HG03039 (cell line): ENCODE measurements around the gene HJURP.

Experiments
- ATAC-seq: cut with Tn5 transposase; IDR thresholded peaks from one replicate; pipeline ENCODE4 v1.9.1; 2021; ENCODE audit warnings: mild to moderate bottlenecking, moderate library complexity; ENCODE audit not compliant: unreplicated experiment

HJURP gene

DNA sequence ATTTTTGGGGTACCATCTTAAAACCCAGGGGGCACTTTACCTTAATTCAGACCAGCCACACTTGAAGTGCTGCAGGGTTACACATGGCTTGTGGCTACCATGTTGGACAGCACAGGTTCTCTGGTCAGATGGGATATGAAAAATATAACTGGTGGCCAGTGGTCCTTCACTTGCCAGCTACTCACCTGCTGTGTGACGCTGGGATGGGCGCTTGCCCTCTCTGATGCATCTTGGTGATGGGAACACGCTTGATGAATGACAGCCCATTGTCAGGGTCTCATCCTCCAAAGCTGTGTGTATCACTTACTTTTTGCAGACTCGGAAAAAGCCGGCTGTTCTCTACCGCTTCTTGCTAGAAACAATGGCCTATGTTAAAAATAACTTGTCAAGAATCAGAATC is 22.5 kb downstream of the HJURP start:
- no peak for ATAC-seq

DNA sequence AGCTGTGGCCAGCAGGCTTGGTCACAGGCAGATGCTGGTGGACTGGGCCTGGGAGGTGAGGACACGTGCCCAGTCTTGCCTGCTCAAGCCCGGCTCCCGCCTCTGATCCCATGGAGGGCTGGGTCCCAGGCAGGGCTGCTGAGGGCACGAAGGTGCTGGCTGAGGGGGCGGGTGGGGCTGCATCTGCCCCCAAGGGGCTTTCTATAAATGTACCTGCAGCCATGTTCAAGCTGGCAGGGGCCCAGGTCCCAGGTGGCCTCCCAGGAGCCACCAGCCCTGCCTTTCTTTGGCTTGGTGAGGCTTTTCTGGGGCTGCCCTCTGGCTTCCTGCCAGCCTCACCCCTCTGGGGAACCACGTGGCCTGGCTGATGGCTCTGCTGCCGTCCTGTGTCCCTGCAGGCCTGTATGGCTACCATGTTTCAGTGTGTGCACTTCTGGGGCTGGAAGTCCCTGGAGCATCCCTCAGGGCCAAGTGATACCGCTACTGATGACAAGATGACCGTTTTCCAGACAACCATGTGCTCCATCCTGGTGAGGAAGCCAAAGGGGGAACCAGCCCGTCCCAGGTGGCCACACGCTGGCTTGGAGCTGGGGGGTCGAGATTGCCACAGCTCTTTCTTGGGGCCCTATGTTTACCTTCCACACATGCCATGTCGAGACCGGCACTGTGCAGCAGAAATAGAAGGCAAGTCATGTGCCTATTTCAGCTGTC is 23.2 kb downstream of the HJURP start:
- no peak for ATAC-seq

DNA sequence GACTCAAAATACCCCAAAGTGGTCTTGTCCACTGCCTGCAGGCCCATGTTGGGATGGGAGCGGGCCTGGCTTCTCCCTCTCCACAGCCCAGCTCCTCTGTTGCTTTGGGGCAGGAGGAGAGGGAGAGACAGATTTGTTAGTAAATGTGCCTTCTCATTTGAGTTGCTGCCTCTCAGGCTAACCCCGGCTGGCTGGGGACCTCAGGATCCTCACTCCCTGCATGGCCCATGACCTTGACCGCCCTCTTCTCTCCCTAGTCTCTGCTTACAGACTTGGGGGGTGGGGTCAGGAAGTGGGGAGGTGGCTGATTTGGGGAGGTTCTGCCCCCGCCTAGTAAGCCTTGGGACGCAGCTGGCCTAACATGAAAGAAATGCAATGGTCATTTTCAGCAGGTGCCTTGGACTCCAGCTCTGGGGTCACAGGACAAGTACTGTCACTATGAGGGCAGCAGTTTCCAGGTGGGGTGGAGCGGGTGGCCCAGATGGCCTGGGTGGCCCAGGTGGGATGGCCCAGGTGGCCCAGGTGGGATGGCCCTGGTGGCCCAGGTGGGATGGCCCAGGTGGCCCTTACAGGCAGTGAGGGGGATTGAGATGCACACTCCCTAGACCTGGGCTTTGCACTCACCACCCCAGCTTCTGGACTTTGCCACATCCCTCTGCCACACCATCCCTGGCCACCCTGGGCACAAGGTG is 24.1 kb downstream of the HJURP start:
- ATAC-seq, result no peak

DNA sequence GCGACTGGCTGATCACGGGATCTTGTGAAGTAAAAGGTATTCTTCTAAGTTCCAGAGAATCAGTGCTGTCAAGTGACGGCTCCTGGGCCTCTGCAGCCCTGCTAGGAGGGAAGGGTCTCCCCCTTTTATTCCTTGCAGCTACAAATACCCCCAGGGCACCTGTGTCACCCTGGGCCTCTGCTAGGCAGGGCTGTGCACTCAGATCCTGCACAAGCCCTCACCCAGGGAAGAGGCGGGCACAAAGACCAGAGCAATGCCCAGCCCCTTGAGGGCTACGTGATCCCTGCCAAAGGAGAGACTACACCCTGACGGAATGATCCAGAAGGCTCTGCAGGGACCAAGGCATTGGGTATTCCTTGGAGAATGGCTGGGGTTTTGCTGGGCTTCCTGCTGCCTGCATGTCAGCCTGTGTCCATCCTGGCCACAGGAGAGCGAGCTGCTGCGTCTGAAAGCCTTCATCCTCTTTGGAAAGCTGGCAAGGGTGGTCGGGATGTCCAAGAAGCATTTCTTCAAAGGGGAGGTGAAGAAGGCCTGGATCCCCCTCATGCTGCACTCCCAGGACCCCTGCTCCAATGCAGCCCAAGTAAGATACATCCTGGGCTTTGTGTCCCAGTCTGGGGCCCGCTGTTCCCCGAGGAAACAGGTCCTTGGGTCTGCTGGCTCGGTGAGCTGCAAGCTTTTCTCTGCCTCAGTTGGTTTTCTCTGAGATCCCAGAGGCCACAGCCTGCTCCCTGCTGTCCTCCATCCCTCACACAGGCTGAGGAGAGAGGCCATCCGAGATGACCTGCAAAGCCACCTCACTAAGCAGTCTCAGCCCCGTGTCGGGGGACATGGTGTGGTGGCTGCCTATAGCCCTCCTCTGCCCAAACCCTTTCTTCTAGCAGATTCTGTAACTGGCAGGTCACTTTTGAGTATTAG is 24.9 kb downstream of the HJURP start:
- ATAC-seq, result no peak

DNA sequence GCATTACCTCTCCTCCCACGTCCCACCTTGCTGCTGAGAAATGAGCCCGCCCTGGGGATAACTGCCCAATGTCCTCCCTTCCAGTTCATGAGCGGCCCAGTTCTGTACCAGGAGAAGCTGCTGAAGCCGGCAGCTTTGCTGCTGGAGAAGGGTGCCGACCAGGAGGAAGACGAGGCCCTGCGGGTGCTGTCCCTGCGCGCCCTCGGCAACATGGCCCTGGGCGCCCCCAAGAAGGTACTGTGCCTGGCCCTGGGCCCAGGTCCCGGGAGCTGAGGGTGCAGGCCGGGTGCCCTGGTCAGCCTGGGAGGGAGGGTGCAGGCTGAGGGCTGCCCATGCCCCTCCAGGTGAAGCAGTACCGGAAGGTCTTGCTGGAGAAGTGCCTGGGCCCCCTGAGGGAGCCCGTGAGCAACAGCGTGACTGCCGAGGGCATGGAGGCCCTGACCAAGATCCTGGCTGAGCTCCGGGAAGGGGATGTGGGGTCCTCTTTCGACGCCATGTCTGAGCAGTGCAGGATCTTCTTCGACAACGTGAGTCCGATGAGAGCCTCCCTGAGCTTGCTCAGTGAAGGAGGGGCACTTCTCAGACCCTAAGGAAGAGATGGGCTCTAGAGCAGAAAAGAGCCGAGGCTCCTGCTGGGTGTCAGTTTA is 25.7 kb downstream of the HJURP start:
- no peak for ATAC-seq

DNA sequence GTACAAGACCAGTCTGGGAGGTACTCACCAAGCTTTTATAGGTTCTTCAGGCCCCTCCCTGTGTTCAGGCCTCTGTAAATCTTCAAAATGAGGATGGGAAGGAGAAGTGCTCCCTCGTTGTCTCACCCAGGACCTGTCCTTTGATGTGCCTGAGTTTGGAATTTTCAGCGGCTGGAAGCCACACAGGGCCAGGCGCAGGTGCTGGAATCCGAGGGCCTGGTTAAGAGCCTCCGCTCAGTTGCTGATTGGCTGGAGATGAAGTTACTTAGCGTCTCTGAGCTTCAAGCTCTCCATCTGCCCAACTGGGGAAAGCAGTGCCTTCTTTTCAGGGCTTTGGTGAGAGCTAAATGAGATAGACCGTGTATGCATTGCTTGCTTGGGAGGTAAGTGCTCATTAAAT is 30.0 kb downstream of the HJURP start:
- no peak for ATAC-seq

DNA sequence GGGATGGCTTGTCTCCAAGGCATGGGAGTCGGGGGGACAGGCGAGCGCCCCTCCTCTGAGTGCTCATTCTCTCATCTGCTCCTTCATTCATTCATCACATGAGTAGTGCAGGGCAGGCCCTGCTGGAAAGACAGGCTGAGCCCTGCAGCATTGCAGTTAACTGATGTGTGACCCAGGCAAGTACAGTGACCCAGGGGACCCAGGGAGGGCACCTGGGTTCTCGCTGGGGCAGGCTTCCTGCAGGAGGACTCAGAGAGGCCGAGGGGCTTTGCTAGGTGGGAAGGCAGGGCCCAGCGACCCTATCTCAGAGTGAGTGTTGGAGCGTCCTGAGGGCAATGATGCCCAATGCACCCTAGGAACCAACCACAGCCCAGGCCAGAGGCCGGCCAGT is 30.6 kb downstream of the HJURP start:
- ATAC-seq, result no peak

DNA sequence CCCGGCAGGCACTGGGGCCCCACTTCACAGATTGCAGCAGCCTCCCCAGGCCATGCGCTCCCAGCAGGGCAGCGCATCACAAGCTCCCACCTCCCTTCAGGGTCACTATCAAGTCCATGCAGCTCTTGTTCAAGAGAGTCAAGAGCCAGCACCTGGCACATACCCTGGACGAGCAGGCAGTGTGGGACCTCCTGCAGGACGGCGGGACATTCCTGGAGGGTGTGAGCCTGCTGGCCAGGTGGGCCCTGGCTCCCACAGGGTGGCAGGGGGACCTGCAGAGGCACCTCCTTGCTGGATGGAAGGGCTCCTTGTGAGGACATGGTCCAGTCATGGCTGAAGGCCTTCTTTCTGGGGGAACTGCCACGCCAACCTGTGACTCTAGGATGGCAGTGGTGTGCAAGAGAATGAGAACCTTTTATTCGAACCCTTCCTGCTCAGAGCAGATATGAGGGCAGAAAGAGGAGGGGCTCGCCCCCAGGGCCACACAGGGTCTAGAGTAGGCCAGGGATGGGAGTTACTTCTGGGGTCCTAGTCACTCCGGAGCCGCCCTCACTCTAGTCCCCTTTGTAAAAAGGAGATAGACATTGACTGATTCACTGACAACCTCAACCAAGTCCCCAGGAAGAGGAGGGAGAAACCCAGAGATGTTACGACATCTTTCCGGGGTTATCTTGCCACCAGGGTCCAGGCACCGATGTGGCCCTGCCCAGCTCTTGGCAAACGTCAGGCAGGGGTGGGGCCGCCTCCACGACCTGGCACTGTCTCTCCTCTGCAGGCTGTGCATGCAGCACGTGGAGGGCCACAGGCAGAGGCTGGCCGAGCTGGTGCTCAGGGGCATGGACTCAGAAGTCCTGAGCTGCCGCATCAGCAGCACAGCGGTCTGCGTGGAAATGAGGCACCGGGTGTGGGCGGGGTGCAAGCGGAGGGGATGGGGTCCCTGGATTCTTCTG is 31.3 kb downstream of the HJURP start:
- no peak for ATAC-seq

DNA sequence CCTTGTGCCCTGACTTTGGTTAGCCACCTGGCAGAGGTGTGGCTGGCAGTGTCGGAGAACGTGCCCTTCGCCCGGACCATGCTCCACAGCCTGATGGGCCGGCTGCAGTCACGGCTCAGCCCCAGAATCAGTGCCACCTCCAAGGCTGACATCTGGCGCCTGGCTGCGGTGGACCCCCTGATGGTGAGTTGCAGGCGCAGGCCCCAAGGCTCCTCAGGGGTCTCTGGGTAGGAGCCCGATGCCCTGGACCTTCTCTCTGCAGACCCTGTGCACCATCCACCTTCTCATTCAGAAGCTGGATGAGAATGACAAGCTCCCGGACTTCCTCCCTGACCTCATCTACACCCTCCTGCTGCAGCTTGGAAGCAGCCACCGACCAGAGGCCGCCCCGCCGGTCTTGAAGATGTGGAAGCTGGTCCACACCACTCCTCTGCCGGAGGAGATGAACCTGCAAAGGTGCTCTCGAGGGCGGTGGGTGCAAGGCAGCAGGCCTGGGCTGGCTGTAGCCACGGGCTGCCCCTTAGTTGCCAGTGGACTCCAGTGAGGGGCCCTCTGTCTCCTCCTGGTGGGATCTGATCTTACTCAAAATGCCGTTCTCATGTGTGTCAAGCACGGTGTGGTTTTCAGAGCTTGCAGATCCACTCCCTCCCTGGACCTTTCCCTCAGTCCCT is 32.1 kb downstream of the HJURP start:
- no peak for ATAC-seq

DNA sequence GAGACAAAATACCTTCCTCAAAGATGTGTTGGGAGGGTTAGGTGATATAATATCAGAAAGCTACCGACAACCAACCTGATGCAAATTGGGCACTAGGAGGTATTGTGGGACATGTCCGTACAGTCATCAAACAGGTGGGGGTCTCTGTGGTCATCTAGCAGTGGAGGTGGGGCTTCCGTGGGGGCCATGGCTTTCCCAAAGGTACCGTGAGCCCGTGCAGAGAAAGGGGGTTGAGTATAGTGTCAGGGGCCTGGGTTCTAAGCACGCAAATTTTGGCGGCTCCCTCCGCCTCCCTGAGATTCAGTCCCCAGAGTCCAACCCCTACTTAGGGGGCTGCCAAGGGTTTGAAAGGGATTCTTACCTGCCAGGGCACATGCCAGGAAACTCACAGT is 32.6 kb downstream of the HJURP start:
- ATAC-seq, result no peak

DNA sequence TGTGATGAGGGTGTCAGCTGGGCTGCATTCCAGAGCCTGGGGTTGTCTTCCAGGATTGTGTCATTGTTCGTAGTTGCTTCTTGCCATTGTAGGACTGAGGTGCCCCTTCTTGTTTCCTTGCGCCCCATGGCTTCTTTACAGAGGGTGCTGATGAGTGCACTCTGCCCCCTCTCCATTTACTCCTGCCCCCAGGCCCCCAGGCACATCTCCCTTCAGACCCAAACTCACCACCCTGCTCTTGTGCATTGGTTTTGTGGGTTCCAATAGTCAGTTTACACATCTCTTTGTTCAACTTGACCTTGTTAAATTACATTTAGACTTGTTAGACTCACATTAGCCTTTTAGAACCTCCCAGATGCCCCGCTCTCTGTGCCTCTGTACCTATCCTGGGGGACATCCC is 33.1 kb downstream of the HJURP start:
- no peak for ATAC-seq

DNA sequence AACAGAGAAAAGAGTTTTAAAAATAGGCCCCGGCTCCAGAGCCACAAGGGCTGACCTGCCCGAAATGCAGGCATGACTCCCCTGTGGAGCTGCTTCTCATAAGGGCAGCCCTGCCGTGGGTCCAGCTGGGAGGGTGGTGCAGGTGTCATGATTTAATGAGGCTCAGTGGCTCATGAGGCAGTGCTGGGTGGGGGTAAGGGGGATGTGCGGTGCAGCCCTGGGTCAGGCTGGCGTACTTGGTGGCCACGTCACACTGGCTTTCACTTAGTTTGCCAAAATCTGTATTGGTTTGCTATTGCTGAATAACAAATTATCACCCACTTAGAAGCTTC is 33.6 kb downstream of the HJURP start:
- no peak for ATAC-seq

DNA sequence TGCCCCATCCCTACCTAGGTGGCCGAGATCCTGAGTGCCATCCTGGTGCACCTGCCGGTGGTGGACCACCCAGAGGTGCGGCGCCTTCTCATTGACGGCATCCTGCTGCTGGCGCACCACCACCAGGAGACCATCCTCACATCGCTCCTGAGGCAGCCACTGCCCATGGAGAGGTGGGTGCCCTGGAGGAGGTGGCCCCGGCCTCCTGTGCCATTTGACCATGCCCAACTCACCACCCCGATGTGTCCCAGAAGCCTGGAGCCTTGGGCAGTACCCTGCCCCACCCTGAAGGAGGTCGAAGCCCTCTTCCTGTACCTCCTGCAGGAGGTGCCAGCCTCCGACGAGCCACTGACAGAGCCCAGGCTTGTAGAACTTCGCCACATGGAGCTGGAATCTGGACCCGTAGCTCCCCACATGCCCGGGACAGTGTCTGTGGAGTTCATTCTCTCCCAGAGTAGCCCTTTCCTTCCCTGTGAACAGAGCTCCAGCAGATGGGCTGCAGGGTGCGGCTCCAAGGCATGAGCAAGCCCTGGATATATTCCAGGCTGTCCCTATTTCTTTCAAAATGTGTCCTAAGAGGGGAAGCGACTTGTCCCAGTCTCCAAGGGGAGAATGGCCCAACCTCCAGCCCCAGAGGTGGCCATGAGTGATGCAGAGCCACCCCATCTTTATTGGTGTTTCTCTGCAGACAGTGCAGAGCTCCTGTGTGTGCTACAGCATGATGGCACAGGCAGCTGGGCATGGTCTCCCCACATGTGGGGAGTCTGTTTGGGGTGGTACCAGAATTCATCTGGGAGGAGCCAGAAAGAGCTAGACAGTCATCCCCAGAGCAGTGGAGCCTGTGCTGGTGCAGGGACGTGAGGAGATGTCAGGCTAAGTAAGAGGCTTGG is 34.2 kb downstream of the HJURP start:
- no peak for ATAC-seq

DNA sequence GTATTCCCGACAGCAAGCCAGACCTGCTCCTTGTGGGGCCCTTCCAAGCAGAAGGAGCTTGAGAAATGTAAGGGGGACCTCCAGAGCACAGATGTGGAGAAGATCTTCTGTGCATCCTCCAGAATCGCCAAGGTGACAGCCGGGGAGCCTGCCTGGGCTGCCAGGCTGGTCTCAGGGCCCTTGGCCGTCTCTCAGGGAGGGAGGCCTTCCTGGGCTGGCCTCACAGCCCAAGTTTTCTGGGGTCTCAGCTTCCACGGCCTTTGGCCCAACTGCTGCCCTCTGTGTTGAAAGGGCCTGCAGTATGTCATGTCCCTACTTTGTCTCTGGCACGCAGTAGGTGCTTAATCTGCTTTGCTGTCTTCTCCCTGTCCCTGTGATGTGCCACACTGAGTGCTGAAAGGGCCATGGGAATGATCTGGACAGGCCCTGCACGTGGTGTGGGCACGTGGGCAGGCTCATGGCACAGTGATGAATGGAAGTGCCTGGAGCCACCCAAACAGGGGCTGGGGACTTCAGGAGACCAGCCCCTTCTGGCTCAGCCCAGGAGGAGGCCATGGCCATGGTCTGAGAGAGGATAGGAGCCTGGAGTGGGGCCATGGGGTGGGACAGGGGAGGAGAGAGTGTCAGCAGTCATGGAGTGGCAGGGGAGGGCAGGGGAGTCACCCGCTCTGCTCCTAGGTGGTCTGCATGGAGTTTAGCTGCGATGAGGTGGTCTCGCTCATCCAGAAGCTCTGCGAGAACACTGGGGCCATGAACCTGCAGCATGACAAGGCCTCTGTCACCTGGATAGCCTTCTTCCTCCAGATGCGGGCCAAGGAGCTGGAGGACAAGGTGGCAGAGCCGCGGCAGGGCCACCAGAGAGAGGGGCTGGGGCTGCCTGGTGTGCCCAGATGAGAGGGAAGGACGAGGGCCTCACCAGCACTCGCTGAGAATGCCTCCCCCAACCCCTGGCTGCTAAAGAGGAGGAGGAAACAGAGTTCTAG is 35.4 kb downstream of the HJURP start:
- ATAC-seq, result no peak

DNA sequence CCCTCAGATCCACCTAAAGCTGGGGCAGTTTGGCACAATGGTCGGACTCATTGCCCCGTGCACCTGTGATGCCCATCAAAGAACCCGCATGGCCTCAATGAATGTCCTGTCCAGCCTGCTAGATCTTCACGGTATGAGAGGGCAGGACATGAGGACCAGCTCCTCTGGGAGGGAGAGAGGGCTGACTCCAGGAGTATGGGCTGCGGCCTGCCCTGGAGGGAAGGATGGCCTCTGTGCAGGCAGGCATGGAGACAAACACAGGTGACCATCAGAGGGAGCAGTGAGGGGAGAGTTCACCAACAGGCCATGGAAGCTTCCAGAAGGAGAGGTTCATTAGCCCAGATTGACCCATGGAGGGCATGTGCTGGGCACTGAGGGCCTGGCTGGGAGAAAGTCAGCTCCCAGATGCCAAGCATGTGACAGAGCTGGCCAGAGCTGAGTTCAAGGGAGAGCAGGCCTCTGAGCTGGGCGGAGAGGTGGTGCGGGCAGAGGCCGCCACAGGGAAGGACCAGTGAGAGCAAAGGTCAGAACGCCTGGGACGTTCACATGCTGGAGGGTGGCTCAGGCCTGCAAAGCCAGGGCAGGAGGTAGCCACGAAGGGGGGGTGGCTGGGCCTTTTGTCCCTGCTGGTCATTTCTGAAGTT is 36.2 kb downstream of the HJURP start:
- no peak for ATAC-seq

DNA sequence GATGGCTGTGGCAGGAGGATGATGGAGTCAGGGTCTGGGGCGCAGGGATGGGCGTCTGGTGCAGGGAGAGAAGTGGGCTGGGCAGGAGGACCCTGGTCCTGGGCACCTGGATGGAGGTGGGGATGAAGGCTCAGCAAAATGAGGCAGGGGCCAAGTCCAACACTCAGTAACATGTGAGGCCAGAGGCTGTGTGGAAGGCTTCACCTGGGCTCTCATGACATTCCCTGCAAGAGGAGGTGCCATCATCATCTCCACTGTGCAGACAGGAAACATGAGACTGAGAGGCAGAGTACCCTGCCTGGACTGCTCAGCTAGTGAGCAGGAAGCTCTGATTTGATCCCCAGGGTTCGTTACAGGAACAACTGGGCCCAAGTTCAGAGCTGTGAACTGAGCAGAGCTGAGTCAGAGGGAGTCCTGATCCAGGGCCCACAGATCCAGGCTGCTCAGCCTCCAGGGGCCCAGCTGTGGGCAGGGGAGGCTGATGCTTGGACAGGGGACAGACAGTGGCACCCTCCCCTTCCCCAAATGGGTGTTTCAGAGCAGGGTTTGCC is 36.9 kb downstream of the HJURP start:
- no peak for ATAC-seq

DNA sequence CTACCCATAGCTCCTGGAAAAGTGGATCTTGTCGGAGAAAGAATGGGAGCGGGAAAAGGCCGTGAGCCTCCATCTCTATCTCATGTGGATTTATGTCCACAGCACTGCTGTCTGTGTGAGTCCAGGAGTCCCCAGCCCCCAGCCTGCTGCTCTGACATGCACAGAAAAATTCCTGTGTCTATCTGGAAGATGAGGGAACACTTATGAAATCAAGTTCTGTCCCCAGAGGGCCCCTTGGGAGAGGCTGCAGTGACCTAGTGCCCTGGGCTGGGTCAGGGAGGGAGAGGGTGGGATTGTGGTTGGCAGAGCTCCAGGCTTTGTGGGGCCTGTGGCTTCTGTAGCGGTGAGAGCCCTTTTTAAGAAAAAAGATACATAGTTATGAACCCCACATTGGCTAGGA is 37.6 kb downstream of the HJURP start:
- no peak for ATAC-seq
